Measurements from ENCODE around the gene PRRT2.
A peak's percentile ranks its signal among the peaks of the same experiment; 100 is the strongest.
"Not testable (repeated sequence)": the region's sequence is repeated elsewhere in the genome, so short reads cannot be mapped to it uniquely, and the experiment has no call there.

The PRRT2 gene

DNA sequence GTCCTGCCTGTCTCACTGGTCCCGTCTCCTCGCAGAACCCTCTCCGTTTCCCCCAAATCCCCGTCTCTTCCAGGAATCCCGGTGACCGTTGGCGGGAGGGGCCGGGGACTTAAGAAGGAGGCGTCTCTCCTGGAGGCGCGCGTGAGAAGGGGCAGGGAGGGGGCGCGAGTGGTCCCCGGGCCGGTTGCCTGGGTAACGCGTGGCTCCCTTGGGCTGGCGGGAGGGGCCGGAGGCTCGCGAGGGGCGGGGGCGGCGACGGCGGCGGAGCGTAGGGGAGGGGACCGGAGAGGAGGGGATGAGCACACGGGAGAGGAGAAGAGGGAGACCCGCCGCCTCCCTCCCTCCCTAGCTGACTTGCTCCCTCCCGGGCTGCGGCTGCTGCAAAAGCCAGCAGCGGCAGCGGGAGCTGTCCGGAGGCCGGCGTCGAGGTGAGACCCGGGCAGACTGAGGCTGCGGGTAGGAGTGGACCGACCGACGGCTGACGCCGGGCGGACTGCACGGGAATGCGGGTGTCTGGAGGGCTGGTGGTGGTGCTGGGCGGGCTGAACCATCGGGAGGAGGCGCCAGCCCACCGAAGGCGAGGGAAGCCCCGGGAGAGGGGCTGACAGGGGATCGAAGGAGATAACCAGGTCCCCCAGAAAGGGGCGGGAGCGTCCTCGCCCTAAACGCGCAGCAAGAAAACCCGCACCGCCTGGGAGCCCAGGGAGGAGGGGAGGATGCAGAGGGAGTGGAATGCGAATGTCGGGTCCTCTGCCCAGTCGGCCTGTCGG, at the start of gene PRRT2:
Gene PRRT2, plus strand, starts transcription at position 298 of the 770 bp plus-strand sequence. CDS start 862 bp downstream, outside the sequence.
- DNase-seq (ENCODE audit: low read depth), result no peak

GRCh38 chr16:29763326-29763725, 48.7 kb upstream of the PRRT2 start:
- DNase-seq (ENCODE audit: low read depth), result no peak

- no peak for DNase-seq (ENCODE audit: low read depth)
Measured at GRCh38 chr16:29765167-29766032, 46.6 kb upstream of the PRRT2 start.

GRCh38 chr16:29766571-29766970, 45.4 kb upstream of the PRRT2 start:
- DNase-seq (ENCODE audit: low read depth), result no peak

DNA sequence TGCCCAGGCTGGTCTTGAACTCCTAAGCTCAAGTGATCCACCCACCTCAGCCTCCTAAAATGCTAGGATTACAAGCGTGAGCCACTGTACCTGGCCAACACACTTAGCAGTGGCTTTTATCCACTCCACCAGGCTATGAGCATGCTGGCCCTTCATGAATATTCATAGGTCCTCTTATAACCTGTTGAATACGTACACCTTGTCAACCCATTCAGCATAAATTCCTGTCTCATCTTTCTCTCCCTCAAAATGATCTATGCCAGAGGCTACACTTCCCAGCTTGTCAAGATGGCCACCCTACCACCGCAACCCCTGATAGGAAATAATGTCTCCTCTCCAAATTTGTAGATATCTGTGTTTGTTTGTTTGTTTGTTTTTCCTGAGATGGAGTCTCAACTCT, 44.9 kb upstream of the PRRT2 start:
- DNase-seq (ENCODE audit: low read depth), result no peak

GRCh38 chr16:29769507-29769906, 42.5 kb upstream of the PRRT2 start:
- no peak for DNase-seq (ENCODE audit: low read depth)

- DNase-seq (ENCODE audit: low read depth), result no peak
Measured at GRCh38 chr16:29770250-29770929, 41.6 kb upstream of the PRRT2 start.

DNA sequence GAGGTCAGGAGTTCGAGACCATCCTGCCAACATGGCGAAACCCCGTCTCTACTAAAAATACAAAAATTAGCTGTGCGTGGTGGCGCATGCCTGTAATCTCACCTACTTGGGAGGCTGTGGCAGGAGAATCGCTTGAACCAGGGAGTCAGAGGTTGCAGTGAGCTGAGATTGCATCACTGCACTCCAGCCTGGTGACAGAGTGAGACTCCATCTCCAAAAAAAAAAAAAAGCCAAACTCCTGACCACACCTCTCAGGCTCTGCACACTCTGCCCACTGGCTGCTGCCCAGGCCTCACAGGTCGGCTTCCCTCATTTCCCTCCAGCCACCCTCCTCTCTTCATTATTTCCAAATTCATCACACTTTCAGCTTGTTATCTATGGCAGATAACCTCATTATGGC, 39.7 kb upstream of the PRRT2 start:
- not testable (repeated sequence) for DNase-seq (ENCODE audit: low read depth)

GRCh38 chr16:29774730-29775129, 37.3 kb upstream of the PRRT2 start:
- no peak for DNase-seq (ENCODE audit: low read depth)

- DNase-seq (ENCODE audit: low read depth), result no peak
Measured at GRCh38 chr16:29775742-29776408, 36.1 kb upstream of the PRRT2 start.

DNA sequence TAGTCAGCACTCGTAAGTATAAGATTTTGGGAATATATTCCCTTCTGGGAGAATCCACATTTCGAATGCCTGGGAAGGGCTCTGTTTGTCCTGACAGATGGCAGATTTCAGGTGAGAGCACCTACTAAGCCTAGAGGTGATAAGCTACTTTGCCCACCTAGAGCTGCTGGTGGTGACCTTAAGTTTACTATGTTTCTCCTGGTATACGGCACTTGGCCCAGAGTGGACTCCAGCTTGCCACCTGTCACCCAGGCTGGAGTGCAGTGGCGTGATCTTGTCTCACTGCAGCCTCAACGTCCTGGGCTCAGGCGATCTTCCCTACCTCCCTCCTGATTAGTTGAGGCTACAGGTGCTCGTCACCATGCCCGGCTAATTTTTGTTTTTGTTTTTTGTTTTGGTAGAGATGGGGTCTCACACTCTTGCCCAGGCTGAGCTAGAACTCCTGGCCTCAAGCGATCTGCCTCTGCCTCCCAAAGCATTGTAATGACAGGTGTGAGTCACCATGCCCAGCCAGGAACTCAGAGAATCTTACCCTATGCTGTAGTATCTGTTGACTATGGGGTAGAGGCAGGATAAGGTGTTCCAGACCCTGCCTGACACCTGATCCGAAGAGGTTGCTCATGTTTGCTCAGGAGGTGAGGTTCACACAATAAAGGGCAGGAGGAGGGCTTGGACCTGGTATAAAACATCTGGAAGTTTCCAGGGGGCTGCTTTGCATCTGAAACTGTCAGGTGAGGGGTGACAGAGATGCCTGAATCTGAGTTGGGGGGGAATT, 34.2 kb upstream of the PRRT2 start, which contains the start of gene ZG16:
Gene ZG16, plus strand, starts transcription at position 681 of the 775 bp plus-strand sequence. CDS start 1,011 bp downstream, outside the sequence.
- DNase-seq (ENCODE audit: low read depth), result no peak

DNA sequence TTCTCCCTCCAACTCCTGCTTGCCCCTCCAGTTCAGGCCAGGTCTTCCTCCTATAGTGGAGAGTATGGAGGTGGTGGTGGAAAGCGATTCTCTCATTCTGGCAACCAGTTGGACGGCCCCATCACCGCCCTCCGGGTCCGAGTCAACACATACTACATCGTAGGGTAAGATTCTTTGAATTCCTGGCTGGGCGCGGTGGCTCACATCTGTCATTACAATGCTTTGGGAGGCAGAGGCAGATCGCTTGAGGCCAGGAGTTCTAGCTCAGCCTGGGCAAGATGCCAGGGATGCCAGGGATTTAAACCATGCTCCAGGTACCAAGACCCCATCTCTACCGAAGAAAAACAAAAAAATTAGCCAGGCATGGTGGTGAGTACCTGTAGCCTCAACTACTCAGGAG, 32.5 kb upstream of the PRRT2 start:
- DNase-seq (ENCODE audit: low read depth), result no peak

GRCh38 chr16:29783094-29783953, 28.7 kb upstream of the PRRT2 start:
- not testable (repeated sequence) for DNase-seq (ENCODE audit: low read depth)

- DNase-seq (ENCODE audit: low read depth), result no peak
Measured at GRCh38 chr16:29784157-29784556, 27.8 kb upstream of the PRRT2 start.

DNA sequence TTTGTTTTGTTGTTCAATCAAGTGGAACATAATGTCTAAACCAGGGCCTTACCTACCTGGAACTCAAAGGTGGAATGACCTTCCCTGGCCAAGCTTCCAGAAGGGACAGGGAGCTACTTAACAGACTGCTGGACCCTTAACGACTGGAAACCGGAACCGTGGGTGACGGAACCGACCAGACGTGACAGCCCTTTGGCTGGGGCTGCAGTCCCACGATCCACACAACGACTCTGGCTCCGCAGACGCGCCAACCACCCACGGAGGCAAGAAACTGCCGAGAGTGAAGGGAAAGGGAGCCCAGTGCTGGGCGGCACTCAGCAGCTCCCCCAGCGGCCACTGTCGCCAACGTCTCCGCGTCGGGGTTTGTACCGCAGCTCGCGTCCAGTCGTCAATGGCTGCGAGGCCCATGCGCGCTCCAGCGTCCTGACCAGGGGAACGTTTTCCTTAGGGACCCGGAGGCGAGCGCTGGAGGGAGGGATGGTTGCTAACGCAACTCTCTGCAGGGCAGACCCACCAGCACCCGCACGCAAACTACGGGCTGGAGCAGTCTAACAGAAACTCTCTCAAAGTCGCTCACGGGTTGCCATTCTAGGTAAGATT, 27.0 kb upstream of the PRRT2 start:
- peak; percentile 51 for DNase-seq (ENCODE audit: low read depth)

DNA sequence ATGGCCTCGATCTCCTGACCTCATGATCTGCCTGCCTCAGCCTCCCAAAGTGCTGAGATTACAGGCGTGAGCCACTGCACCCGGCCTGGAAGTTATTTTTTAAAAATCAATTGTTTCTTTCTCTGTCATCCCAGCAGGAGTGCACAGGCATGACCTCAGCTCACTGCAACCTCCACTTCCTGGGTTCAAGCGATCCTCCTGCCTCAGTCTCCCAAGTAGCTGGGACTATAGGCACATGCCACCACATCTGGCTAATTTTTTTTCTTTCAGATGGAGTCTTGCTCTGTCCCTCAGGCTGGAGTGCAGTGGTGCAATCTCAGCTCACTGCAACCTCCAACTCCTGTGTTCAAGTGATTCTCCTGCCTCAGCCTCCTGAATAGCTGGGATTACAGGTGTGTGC, 24.8 kb upstream of the PRRT2 start:
- not testable (repeated sequence) for DNase-seq (ENCODE audit: low read depth)

DNA sequence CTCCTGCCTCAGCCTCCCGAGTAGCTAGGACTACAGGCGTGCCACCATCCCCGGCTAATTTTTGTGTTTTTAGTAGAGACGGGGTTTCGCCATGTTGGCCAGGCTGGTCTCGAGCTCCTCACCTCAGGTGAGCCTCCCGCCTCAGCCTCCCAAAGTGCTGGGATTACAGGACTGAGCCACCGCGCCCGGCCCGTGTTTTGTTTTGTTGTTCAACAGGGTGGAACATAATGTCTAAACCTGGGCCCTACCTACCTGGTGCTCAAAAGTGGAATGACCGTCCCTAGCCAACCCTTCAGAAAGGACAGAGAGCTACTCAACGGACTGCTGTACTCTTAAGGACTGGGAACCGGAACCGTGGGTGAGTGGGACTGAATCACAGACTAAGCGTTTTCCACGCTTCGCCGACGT, 22.2 kb upstream of the PRRT2 start:
- no peak for DNase-seq (ENCODE audit: low read depth)

- peak; percentile 99 for DNase-seq (ENCODE audit: low read depth)
Measured at GRCh38 chr16:29790183-29790948, 21.6 kb upstream of the PRRT2 start, which contains the start of gene KIF22. Gene KIF22, plus strand, starts transcription at chr16:29790751. Its CDS starts 9 bp downstream, at chr16:29790760.

Data from stimulated activated CD8-positive, alpha-beta memory T cell treated with anti-CD3 and anti-CD28 coated beads, Interleukin-15, amount 100 ng/mL, for 1 hour (primary cell).